HuH-7.5 (cell line): Measurements from ENCODE around the gene COL5A3.
"Not testable (repeated sequence)": the region's sequence is repeated elsewhere in the genome, so short reads cannot be mapped to it uniquely, and the experiment has no call there.

Source experiments
- DNase-seq: peaks from one replicate; pipeline ENCODE4 v3.0.0; 2011; ENCODE audit warnings: low spot score

The COL5A3 gene

DNA sequence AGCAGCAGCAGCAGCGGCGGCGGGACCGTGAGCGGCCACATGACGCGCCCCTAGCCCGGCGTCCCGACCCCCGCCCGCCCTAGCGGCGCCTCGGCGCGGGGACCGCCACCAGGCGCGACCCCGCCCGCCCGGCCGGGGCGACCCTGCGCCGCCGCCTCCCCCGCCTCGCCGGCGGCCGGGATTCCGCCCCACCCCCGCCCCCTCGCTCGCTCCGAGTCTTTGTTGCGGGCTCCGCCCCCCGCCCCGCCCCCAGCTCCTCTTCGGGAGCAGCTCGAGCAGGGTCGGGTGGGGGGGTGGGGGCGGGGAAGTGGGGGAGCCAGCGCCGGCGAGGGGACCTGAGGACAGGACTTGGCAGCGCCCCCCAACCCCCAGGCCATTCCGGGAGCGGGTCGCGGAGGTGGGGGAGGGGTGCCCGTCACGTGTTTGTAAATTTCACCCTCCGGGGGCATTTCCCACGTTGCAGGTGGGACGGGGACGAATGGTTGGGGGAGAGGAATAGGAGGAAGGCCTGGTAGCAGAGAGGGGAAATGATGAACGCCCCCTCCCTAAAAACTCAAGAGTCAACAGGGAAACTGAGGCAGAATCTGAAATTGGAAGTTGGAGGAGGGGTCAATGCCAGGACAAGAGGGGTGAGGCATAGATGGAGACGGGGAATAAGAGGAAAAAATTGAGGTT, 73.8 kb downstream of the COL5A3 start, which contains the start of gene OLFM2:
TSS of gene OLFM2 (minus strand) at position 190 of the 675 bp plus-strand sequence. CDS start at position 41, 149 bp downstream.
- DNase-seq: peak; percentile 77

- no peak for DNase-seq
Observed at GRCh38 chr19:9935506-9936325, 74.6 kb downstream of the COL5A3 start.

DNA sequence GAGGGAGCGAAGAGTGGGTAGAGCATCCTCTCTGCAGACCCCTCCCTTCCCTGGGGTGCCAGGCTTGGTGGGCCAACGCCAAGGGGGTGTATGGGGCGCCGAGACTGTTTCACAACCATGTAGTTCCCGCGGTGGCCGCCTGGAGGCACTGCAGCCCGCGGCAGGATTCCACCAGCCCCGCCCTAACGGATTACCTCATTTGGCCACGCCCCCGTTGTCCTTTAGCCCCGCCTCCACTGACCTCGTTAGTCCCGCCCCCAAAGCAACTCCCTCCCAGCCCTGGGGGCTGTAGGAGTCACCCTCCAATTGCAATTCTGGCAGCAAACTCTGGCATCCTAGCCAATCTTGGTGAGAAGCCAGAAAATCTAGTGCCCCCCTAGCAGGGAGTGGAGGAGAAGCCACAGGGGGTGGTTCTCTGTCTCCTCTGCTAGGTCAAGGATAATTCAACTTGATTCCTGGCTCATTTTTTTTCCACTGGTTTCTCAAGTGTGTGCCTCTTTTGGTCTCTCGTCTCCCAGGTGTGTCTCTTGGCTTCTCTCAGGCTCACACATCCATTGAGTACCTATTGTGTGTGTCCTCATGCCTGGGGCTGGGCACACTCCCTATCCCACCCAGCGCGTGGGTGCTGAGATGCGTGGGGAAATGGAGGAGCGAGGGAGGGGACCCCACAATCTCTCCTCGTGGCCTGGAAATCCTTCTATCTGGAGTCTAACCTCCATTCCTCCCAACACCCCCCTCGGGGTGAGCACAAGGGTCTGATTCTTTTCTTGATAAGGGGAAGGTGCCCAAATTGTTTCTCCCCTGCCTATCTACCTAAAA, 76.0 kb downstream of the COL5A3 start:
- peak; percentile 73 for DNase-seq

GRCh38 chr19:9932835-9933234, 77.5 kb downstream of the COL5A3 start:
- no peak for DNase-seq

GRCh38 chr19:9931629-9932028, 78.7 kb downstream of the COL5A3 start:
- no peak for DNase-seq

GRCh38 chr19:9923440-9923839, 86.9 kb downstream of the COL5A3 start:
- DNase-seq: no peak

DNA sequence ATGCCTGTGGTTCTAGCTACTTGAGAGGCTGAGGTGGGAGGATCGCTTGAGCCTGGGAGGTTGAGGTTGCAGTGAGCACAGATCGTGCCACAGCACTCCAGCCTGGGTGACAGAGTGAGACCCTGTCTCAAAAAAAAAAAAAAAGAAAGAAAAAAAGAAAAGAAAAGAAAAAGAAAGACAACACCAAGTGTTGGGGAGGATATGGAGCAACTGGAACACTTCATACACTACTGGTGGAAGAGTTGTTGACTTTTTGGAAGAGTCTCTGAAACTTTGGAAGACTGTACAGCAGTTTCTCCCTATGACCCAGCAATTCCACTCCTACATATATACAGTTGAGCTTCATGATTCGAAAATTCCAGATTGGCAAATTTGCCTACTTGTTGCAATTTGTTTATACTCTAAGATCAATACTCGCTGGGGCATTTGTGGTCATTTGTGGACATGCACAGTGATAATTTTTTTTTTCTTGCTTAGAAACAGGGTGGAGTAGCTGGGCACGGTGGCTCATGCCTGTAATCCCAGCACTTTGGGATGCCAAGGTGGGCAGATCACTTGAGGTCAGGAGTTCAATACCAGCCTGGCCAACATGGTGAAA, 87.4 kb downstream of the COL5A3 start:
- not testable (repeated sequence) for DNase-seq

GRCh38 chr19:9917321-9917720, 93.0 kb downstream of the COL5A3 start:
- peak; percentile 75 for DNase-seq

DNA sequence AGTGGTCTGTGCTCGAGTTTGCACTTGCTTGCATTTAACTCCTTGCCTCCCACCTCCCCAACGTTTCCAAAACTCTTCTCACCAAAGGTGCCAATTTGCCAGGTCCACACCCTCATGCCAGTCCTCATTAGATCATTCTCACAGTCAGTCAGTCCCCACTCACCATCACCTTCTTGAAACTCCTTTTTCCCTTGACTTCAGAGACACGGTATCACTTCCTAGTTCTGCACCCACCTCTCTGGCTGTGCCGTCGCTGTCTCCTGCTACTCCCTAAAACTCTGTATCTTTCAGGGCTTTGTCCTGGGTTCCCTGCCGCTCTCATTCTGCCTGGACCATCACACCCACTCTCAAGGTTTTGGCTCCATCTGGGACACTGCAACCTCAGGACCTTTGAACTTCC, 93.6 kb downstream of the COL5A3 start:
- DNase-seq: no peak

- DNase-seq: peak; percentile 80
Observed at GRCh38 chr19:9914315-9915207, 95.7 kb downstream of the COL5A3 start.

DNA sequence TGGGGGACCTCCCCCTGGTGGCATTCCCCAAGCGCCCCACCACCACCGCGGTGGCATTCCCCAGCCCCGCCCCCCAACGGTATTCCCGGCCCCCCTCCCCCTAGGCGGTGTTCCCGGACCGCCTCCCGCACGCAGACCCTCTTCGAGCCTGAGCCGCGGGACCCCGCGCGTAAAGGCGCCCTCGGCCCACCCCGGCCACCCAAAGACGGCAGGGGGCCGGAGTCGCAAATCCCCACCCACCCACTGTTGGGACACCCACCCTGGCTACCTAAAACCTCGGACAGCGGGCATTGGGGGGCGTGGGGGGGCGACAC, 96.3 kb downstream of the COL5A3 start:
- DNase-seq: peak; percentile 65

DNA sequence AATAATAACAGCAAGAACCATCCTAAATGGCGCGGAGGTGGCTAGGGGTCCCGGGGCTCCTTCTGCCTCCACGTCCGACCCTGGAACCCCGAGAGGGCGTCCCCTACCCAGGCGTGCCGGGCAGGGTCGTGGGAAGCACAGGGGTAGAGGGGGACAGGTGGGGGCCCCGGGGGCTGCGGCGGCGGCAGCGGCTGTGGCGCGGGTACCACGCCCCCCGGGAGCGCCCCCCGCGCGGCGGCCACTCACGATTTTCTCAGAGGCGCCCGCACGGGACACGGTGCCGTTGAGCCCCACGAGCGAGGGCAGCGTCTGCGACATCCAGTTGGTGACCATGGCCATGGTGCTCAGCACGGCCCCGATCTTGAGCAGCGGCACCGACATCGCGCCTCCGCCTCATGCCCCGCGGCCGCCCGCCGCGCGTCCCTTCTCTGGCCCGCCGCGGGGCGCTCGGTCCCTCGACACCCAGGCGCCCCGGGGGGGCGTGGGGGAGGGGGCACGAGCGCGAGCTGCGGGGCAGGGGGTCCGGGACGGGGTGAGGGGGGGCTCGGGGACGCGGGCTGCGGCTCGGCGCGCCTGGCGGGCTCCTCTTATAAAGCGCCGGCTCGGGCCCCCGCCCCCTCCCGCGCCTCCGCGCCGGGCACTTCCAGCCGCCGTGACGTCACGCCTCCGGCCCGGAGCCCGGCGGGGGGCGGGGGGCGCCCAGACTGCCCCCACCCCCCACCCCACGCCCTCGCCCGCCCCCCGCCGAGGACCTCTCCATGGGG, 96.9 kb downstream of the COL5A3 start:
- DNase-seq: peak; percentile 63

GRCh38 chr19:9912551-9913236, 97.6 kb downstream of the COL5A3 start:
- DNase-seq: no peak

DNA sequence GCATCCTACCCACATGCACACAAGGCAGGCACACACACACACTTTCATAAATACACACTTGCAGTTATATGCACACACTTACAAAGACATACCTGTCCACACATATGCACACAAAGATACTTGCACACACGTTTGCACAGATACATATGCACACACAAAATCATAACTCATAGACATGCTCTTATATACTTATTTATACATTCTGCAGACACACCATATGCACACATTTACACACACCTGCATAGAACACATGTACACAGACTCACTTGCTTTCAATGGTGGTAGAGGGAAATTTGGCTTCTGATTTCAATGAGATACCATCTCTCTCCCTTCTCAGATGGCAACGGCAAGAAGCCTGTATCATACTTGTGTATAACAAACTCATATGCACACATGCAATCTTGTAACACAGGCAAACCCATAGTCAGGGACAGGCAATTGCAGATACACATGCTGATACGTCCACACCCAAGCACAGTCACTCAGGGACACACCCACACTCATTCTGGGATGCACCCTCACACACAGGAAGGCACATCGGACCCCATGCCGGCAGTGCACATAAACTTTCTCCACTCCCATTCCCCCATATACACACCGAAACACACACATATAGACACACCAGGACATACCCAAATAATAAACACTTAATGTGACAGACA, 98.6 kb downstream of the COL5A3 start:
- no peak for DNase-seq

DNA sequence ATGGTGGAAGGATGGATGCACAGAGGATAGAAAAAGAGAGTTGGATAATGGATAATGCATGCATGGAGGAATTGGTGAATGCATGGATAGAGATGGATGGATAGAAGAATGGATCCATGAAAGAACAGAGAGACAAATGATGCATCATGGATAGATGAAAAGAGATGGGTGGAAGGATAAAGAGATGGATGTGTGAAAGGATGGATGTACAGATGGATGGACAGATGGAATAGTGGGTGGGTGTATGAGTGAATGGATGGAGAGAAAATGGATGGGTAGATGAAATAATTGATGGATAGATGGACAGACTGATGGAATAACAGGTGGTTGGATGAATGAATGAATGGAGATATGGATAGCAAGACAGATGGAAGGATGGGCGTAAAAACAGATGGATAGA, 99.7 kb downstream of the COL5A3 start:
- DNase-seq: no peak
